HG03045 (cell line): Measurements from ENCODE around the gene NRXN2.
"Not testable (repeated sequence)": the region's sequence is repeated elsewhere in the genome, so short reads cannot be mapped to it uniquely, and the experiment has no call there.

Experiments used
- ATAC-seq: cut with Tn5 transposase; IDR thresholded peaks from one replicate; pipeline ENCODE4 v1.9.1; 2021; ENCODE audit warnings: mild to moderate bottlenecking, moderate library complexity; ENCODE audit not compliant: unreplicated experiment

NRXN2 gene

GRCh38 chr11:64595922-64596321 lies 127.1 kb downstream of the NRXN2 start:
- not testable (repeated sequence) for ATAC-seq

- no peak for ATAC-seq
Measured at GRCh38 chr11:64594159-64594939, 128.6 kb downstream of the NRXN2 start.

GRCh38 chr11:64593156-64594105 lies 129.6 kb downstream of the NRXN2 start:
- ATAC-seq = no peak

DNA sequence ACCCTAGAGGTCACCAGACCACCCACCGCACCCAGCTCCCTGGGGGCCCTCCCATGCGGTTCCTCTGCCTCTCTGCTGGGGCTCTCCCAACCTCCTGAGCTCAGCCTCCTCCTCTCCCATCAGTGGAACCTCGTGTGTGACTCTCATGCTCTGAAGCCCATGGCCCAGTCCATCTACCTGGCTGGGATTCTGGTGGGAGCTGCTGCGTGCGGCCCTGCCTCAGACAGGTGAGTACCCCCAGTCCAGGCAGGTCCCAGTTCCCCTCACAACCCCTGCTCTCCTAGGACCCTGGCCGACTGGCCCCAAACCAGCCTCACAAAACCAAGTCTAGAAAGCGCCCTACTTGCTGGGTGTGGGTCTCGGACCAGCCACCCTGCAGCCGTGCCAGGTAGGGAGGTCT lies 130.3 kb downstream of the NRXN2 start:
- ATAC-seq = no peak

DNA sequence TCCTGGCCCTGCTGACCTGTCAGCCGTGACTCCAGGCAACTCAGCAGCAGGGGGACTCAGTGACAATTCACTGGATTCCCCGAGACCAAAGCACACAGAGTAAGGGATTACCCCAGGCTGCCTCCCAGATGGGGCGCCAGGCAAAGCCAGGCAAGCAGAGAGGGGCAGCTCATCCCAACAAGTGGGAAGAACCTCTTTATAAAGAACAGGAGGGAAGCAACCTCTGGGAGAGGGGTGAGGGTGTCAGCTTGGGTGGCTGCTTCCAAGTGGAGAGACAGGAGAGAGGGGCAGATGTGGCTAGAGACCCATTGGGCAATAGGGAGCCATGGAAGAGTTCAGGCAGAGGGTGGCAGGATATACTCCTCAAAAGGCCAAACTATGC lies 130.8 kb downstream of the NRXN2 start:
- no peak for ATAC-seq

- ATAC-seq = no peak
Measured at GRCh38 chr11:64591257-64592233, 131.5 kb downstream of the NRXN2 start.

DNA sequence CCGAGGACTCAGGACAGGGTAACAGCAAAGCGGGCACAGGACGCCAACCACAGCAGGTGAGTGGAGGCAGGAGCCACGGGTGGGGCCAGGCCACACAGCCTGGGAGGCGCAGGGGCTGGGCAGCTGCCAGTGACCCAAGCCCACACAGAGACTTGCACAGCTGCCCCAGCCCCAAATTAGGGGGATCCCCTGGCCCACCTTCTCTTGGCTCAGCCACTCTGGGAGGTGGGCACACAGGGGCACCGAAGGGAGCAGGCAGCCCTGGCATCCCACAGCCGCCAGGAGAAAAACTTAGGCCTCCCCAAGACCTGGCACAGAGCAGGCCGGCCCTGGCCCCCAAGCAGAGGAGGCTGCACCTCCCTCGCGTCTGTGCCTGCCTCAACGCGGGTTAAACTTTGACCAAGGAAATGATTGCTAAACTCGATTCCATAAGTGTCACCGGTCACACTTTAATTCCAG lies 132.2 kb downstream of the NRXN2 start, which contains the start of gene SLC22A12:
Gene SLC22A12 (plus strand): TSS at position 458 of the 459 bp plus-strand sequence. CDS start 337 bp downstream, outside the sequence.
- no peak for ATAC-seq

DNA sequence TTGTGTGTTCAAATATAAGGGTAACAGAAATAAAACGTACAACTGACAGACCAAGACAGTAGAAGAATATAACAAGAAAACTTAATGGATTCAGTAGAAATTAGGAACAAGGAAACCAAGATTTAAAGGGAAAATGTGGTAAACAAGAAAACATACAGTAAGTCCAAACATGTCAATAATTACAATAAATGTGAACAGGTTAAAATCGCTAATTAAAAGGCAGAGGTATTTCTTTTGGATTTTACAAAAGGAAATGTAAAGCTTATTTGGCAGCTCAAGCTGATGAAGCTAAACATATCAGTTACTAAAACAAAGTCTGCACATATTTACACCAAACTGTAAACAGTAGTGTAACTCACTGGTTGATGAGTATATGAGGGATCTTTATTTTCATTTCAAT lies 134.3 kb downstream of the NRXN2 start:
- no peak for ATAC-seq

DNA sequence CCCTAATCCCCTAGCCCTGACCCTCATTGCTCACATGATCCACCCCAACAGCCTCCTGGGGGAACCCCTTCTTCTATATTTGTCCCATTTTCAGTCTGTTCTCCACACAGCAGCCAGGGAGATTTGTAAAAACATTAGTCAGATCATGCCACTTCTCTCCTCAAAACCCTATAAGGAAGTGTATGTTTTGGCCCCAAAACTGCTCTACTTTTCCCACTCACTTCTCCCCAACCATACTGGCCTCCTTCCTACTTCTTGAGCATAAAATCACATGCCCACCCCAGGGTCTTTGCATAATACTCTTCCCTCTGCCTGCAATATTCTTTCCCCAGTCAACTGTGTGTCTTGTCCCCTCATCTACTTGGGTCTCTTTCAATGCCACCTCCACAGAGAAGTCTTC lies 136.6 kb downstream of the NRXN2 start:
- ATAC-seq = no peak

DNA sequence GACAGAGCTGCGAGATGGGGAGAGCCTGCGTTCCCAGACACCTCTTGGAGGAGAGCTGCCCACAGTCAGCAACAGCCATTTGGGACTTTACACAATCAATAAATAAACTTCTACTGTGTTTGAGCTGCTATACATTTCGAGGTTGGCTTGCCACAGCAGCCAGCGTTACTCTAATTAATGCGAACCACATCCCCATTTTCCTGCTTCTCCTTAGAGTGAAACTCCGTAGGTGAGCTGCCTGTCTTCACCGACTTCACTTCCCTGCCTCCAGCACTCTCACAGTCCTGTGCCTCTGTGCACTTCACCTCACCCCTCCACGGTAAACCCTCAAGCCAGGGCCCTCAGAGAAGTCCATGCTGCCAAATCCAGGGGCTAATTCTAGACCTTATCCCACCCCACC lies 137.8 kb downstream of the NRXN2 start:
- no peak for ATAC-seq

GRCh38 chr11:64583296-64584262 lies 139.4 kb downstream of the NRXN2 start:
- ATAC-seq = no peak

DNA sequence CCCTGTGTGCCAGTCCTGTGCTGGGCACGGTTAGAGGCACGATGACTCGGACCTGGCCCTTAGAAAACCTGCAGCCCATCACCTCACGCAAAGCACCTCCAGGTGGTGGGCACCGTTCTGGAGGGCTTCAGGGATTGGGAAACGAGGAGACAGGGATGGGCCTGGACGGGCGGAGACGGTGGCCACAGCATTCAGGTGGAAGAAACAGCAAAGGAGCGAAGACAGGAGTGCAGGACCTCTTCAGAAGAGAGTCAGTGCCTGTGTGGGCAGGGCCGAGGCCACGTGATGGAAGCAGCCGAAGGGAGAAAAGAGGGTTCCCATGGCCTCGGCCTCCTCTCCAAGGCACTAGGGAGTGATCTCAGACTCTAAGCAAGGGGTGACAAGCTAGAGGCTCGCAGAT lies 140.1 kb downstream of the NRXN2 start:
- no peak for ATAC-seq

- ATAC-seq = no peak
Measured at GRCh38 chr11:64581057-64581523, 141.9 kb downstream of the NRXN2 start.

DNA sequence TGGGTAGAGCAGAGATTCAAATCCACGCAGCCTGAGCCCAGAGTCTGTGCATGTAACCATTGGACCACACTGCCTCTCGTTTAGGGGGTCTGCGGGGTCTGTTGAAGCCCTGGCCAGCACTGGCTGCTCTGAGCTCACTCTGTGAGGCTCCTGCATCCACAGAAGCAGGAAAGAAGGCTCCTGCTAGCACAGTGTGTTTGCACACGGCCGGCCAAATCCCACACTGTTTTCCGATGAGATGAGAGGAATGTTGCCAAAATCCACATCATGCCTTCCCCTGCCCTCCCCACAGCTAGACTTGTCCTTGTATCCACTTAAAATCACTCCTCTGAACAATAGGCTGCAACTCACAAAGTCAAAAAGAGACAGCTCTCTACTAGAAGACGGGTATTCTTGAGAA lies 142.6 kb downstream of the NRXN2 start:
- ATAC-seq = no peak

DNA sequence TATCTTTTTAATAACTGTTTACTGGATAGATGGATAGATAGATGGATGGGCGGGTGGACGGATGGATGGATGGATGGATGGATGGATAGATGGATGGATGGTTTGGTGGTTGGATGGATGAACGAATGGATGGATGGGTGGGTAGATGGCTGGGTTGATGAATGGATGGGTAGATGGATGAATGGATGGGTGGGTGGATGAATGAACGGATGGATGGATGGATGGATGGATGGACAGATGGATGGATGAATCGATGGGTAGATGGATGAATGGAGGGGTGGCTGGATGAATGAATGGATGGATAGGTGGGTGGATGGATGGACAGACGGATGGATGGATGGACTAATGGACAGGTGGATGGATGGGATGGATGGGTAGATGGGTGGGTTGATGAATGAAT lies 145.8 kb downstream of the NRXN2 start:
- ATAC-seq = no peak

- ATAC-seq = no peak
Measured at GRCh38 chr11:64572143-64572542, 150.9 kb downstream of the NRXN2 start.

GRCh38 chr11:64571410-64572091 lies 151.4 kb downstream of the NRXN2 start:
- no peak for ATAC-seq

DNA sequence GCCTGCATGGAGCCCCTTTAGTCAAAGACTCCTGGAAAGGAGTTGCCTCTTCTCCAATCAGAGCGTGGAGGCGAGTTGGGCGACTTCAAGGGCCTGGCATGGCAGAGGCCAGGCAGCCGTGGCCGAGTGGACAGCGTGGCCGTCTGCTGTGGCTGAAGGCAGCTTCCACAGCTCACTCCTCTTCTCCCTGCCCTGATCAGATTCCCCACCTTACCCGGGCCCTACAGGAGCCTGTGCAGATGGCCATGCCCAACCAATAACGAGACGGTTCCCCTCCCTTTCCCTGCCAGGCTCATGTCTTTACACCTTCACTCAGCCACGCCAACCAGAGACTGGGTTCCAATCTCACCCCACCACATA lies 152.0 kb downstream of the NRXN2 start:
- no peak for ATAC-seq

- ATAC-seq = no peak
Measured at GRCh38 chr11:64570341-64570740, 152.7 kb downstream of the NRXN2 start.
